HepG2 (cell line): Measurements from ENCODE around the gene TF. TPM values are rescaled to one million over a fixed set of nuclear protein-coding genes. Genes with fewer than 3 reads are reported as not detected.

Experiments
- ATAC-seq: fragments of 200-7000 bp; cut with Tn5 transposase; 3 replicates; pipeline ENCODE4 v1.9.1; 2020; ENCODE audit warnings: mild to moderate bottlenecking, moderate library complexity
- BruUV-seq: library from RNA; stranded (reverse); fragments of 400-500 nt; replicated peaks from 2 replicates; lab custom pipeline; 2021; lab: Mats Ljungman, UMichigan
- CTCF ChIA-PET: fragments of 300-600 bp; formaldehyde crosslinking; extraction: SDS; loops from one replicate; lab custom pipeline; 2021; ENCODE audit warnings: low total read pairs, inconsistent platforms, low intra/inter-chr PET ratio; lab: Yijun Ruan, JAX
- POLR2A ChIA-PET: fragments of 350-600 bp; sonication (Branson Sonifier 250); formaldehyde crosslinking; loops from one replicate; lab custom pipeline; 2020; ENCODE audit warnings: antibody characterized with exemption, inconsistent platforms; lab: Yijun Ruan, JAX
- DNase-seq: peaks from one replicate; pipeline ENCODE4 v3.0.0-alpha.2; 2015; ENCODE audit warnings: low spot score
- FAIRE-seq: peaks from 3 replicates; lab custom pipeline; 2011; peaks lifted over from hg19 to GRCh38; lab: Jason Lieb, UNC
- H2AFZ ChIP-seq: one replicate; pipeline ENCODE4 v1.6.1; 2011; ENCODE audit warnings: low read length, inconsistent platforms
- H3K27ac ChIP-seq: fragments of 300-600 bp; 3 replicates; pipeline ENCODE4 v1.8.0; 2011; ENCODE audit warnings: mixed run types, mild to moderate bottlenecking, mixed read lengths, low read length, inconsistent platforms; ENCODE audit not compliant: insufficient read depth; ENCODE audit errors: extremely low read length
- H3K27me3 ChIP-seq, 2 experiments: fragments of 200-600 bp in 1 of 2; 2 replicates in 1 of 2; 3 replicates in 1 of 2; pipeline versions ENCODE4 v1.6.0 to v1.8.0; 2011; ENCODE audit warnings: low read length in 2 of 2, mild to moderate bottlenecking in 2 of 2, moderate library complexity in 2 of 2, inconsistent platforms in 1 of 2; ENCODE audit not compliant: insufficient read depth in 2 of 2, control insufficient read depth in 1 of 2
- H3K36me3 ChIP-seq, 2 experiments: fragments of 200-600 bp in 1 of 2; replicated peaks in 1 of 2; 2 replicates in 1 of 2; 3 replicates in 1 of 2; pipeline versions ENCODE4 v1.5.1 to v1.8.0; 2011; ENCODE audit warnings: low read length in 2 of 2, inconsistent platforms in 1 of 2; ENCODE audit not compliant: insufficient read depth in 2 of 2, control insufficient read depth in 1 of 2
- H3K4me1 ChIP-seq: 2 replicates; pipeline ENCODE4 v1.5.1; 2012; ENCODE audit warnings: low read length, inconsistent platforms; ENCODE audit not compliant: insufficient read depth
- H3K4me2 ChIP-seq: 2 replicates; pipeline ENCODE4 v1.6.0; 2011; ENCODE audit warnings: low read depth, low read length, inconsistent platforms
- H3K4me3 ChIP-seq, 3 experiments: fragments of 200-600 bp in 1 of 3; sonication (generic), shearing (Covaris generic) in 1 of 3; replicated peaks in 1 of 3; 2 replicates each; pipeline ENCODE4 v1.5.1; 2011 to 2016; ENCODE audit warnings: low read length in 3 of 3, inconsistent platforms in 2 of 3, low read depth in 2 of 3, mild to moderate bottlenecking in 2 of 3, control low read depth in 1 of 3, mixed read lengths in 1 of 3; ENCODE audit not compliant: insufficient read depth in 1 of 3
- H3K79me2 ChIP-seq: one replicate; pipeline ENCODE4 v1.6.1; 2011; ENCODE audit warnings: low read length, inconsistent platforms; ENCODE audit not compliant: insufficient read depth
- H3K9ac ChIP-seq: 2 replicates; pipeline ENCODE4 v1.6.0; 2011; ENCODE audit warnings: mild to moderate bottlenecking, low read depth, low read length, inconsistent platforms; ENCODE audit not compliant: insufficient read depth
- H3K9me3 ChIP-seq: 2 replicates; pipeline ENCODE4 v1.5.1; 2012; ENCODE audit warnings: mild to moderate bottlenecking, low read length
- H4K20me1 ChIP-seq: 2 replicates; pipeline ENCODE4 v1.6.0; 2011; ENCODE audit warnings: inconsistent platforms, mild to moderate bottlenecking, low read length, moderate library complexity; ENCODE audit not compliant: insufficient read depth
- ARID4A ChIP-seq: sonication (generic); formaldehyde crosslinking; IDR thresholded peaks from 2 replicates; pipeline ENCODE4 v1.5.0; 2020; ENCODE audit warnings: mild to moderate bottlenecking, missing genetic modification reagents, borderline replicate concordance
- ZBTB10 ChIP-seq: sonication (generic); formaldehyde crosslinking; IDR thresholded peaks from 2 replicates; pipeline ENCODE4 v1.4.0; 2020; ENCODE audit warnings: missing genetic modification reagents, borderline replicate concordance
- ZNF768 ChIP-seq: sonication (generic); formaldehyde crosslinking; IDR thresholded peaks from 2 replicates; pipeline ENCODE4 v1.4.0; 2020; ENCODE audit warnings: missing genetic modification reagents
- WGBS: methylation state at CpG from one replicate; pipeline ENCODE4 v1.1.6; 2017; ENCODE audit warnings: low lambda C conversion rate; 5-methylcytosine and 5-hydroxymethylcytosine counted together
- in situ Hi-C: cut with HindIII; loops from 2 replicates; pipeline ENCODE4 v1.10.0; 2017; ENCODE audit warnings: low pct_unique_long_range_greater_than_20kb; ENCODE audit not compliant: extremely low pct_ligation_motif_present
- intact Hi-C: fragments of 100-400 bp; cut with micrococcal nuclease; formaldehyde crosslinking; loops from one replicate; pipeline ENCODE4 v1.10.0; 2022; ENCODE audit not compliant: unreplicated experiment
- polyA plus RNA-seq, 8 experiments: library from polyadenylated mRNA; depleted of rRNA in 3 of 8; stranded (reverse) in 7 of 8; unstranded in 1 of 8; fragments of >200 nt; fragmentation: Illumina TruSeq in 4 of 8; extraction: Trizol in 4 of 8; gene quantifications; 2 replicates each; pipeline versions ENCODE4 v1.2.1 to v1.2.3, GENCODE V29; 2011 to 2016; ENCODE audit warnings: low read depth in 4 of 8, missing spikeins in 1 of 8, mixed read lengths in 1 of 8; ENCODE audit not compliant: insufficient read depth in 1 of 8
- total RNA-seq, 5 experiments: library from RNA; depleted of rRNA; stranded (reverse); fragments of >200 nt; fragmentation: Illumina TruSeq; extraction: Trizol; gene quantifications; 2 replicates each; pipeline ENCODE4 v1.2.3, GENCODE V29; 2016; ENCODE audit warnings: low read depth in 1 of 5
- TF ChIP-seq, protein P1 (sequence below): sonication (generic); formaldehyde crosslinking; IDR thresholded peaks from 2 replicates; pipeline ENCODE4 v1.4.0; 2020; ENCODE audit warnings: missing genetic modification reagents
- TF ChIP-seq, protein P2 (sequence below): IDR thresholded peaks from 2 replicates; pipeline ENCODE4 v1.6.1; 2016; ENCODE audit warnings: control low read depth

Gene TF
- total and polyA plus RNA-seq, 2 of the 13 experiments (the other 11 are each of a cell fraction or from before 2014, with no cell fraction given): 10,074 to 11,821 TPM

GRCh38 chr3:133842158-133842557 lies 96.0 kb downstream of the TF start:
- Histone ChIP-seq H3K4me1 (no peaks in the 10 kb centered on the region), H3K9ac (no peak overlapping the region), H3K36me3 (no peaks in the 10 kb centered on the region), H3K27me3 (peaks cover 6 to 22% of the 10 kb centered on the region in 2 experiments; a peak in 3 of 5 replicates), H3K27ac (no peak overlapping the region), H3K4me2 (no peak overlapping the region), H3K9me3 (no peaks in the 10 kb centered on the region), H2AFZ (no peak overlapping the region), H3K4me3 (no peak overlapping the region), H4K20me1 (no peaks in the 10 kb centered on the region), H3K79me2 (no peaks in the 10 kb centered on the region)
- TF ChIP-seq, protein P1, sequence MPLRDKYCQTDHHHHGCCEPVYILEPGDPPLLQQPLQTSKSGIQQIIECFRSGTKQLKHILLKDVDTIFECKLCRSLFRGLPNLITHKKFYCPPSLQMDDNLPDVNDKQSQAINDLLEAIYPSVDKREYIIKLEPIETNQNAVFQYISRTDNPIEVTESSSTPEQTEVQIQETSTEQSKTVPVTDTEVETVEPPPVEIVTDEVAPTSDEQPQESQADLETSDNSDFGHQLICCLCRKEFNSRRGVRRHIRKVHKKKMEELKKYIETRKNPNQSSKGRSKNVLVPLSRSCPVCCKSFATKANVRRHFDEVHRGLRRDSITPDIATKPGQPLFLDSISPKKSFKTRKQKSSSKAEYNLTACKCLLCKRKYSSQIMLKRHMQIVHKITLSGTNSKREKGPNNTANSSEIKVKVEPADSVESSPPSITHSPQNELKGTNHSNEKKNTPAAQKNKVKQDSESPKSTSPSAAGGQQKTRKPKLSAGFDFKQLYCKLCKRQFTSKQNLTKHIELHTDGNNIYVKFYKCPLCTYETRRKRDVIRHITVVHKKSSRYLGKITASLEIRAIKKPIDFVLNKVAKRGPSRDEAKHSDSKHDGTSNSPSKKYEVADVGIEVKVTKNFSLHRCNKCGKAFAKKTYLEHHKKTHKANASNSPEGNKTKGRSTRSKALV (CRISPR knock-in tag): no peak
- TF ChIP-seq ZNF768 (peak; percentile 95), ARID4A (CRISPR knock-in tag) (no peak), ZBTB10 (CRISPR knock-in tag) (no peak)
- TF ChIP-seq, protein P2, sequence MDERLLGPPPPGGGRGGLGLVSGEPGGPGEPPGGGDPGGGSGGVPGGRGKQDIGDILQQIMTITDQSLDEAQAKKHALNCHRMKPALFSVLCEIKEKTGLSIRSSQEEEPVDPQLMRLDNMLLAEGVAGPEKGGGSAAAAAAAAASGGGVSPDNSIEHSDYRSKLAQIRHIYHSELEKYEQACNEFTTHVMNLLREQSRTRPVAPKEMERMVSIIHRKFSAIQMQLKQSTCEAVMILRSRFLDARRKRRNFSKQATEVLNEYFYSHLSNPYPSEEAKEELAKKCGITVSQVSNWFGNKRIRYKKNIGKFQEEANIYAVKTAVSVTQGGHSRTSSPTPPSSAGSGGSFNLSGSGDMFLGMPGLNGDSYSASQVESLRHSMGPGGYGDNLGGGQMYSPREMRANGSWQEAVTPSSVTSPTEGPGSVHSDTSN (CRISPR knock-in tag): no peak
- in situ Hi-C loops: no loop called here
- ATAC-seq (no peak), FAIRE-seq (no peak), DNase-seq (no peak)
- no TSS peak for BruUV-seq
- CTCF ChIA-PET: no interaction called here
- POLR2A ChIA-PET: no interaction called here
- intact Hi-C loops: no loop called here
- 8% methylated on average over 3 of the region's 4 CpGs for WGBS
